Thyroid gland (tissue), 4 donors: ENCODE measurements around the gene ADSS1. TPM values are rescaled to one million over a fixed set of nuclear protein-coding genes. Genes with fewer than 3 reads are reported as not detected.
A peak's percentile ranks its signal among the peaks of the same experiment; 100 is the strongest.

Source experiments
- DNase-seq, 2 donors: peaks; one replicate each; pipeline ENCODE4 v3.0.0-alpha.2; 2019
- H3K27ac ChIP-seq, 3 donors: fragments of 200-600 bp; sonication (generic); 1 replicate in 2 of 3; 2 replicates in 1 of 3; pipeline ENCODE4 v1.5.1; 2016 to 2019; ENCODE audit warnings: mild to moderate bottlenecking in 1 of 3, moderate library complexity in 1 of 3
- H3K27me3 ChIP-seq: fragments of 200-600 bp; sonication (generic); one replicate; pipeline ENCODE4 v1.5.1; 2019
- H3K36me3 ChIP-seq, 2 donors: fragments of 200-600 bp; sonication (generic); one replicate each; pipeline ENCODE4 v1.5.1; 2016 to 2019
- H3K4me1 ChIP-seq, 2 donors: fragments of 200-600 bp; sonication (generic); one replicate each; pipeline ENCODE4 v1.5.1; 2017 to 2019
- H3K4me3 ChIP-seq, 3 donors: fragments of 200-600 bp; sonication (generic); replicated peaks in 1 of 3; 1 replicate in 2 of 3; 2 replicates in 1 of 3; pipeline ENCODE4 v1.5.1; 2016; ENCODE audit warnings: mild to moderate bottlenecking in 1 of 3
- H3K9me3 ChIP-seq: fragments of 200-600 bp; sonication (generic); one replicate; pipeline ENCODE4 v1.5.1; 2017
- CTCF ChIP-seq, 6 experiments: fragments of 200-600 bp in 3 of 6; fragments of 450-650 bp in 3 of 6; sonication (generic) in 3 of 6; IDR thresholded peaks; one replicate each; pipeline ENCODE4 v1.5.1; 2016 to 2019; ENCODE audit warnings: antibody characterized with exemption in 6 of 6, mild to moderate bottlenecking in 2 of 6, inconsistent platforms in 1 of 6, moderate library complexity in 1 of 6
- POLR2A ChIP-seq, 2 donors: fragments of 450-650 bp; IDR thresholded peaks; one replicate each; pipeline ENCODE4 v1.6.1; 2017; ENCODE audit warnings: antibody characterized with exemption in 2 of 2, mild to moderate bottlenecking in 2 of 2, moderate library complexity in 1 of 2
- WGBS, 2 donors: methylation state at CpG; one replicate each; pipeline ENCODE4 v1.1.5; 2017; 5-methylcytosine and 5-hydroxymethylcytosine counted together
- intact Hi-C: fragments of 100-400 bp; cut with DNase I; formaldehyde crosslinking; loops from one replicate; pipeline ENCODE4 v1.15.1; 2023
- total RNA-seq, 4 donors: library from RNA; depleted of rRNA; stranded (reverse); fragments of >200 nt; gene quantifications; one replicate each; pipeline ENCODE4 v1.2.3, GENCODE V29; 2016

The ADSS1 gene
- total RNA-seq, 4 donors from 2014 or later = 13.6 to 26.2 (median 18.9) TPM

GRCh38 chr14:104776961-104777807 lies 53.2 kb downstream of the ADSS1 start:
- no peak for DNase-seq

GRCh38 chr14:104777808-104778249 lies 53.8 kb downstream of the ADSS1 start:
- no peaks in the 10 kb centered on the region for H3K9me3 ChIP-seq
- no peaks in the 10 kb centered on the region for H3K27me3 ChIP-seq
- intact Hi-C loops = loop anchor here (10.0 kb wide), 1 partner anchor 267 kb away; no protein-coding TSS in a partner anchor
- no peak for TF ChIP-seq CTCF (IDR thresholded peaks at IDR 0.05)
- no peak overlapping the region for H3K4me3 ChIP-seq
- peaks cover 41 to 60% of the 10 kb centered on the region in 2 donors for H3K4me1 ChIP-seq
- peak overlapping the region; percentile 2 to 88 (median 61) for H3K27ac ChIP-seq
- H3K36me3 ChIP-seq = peaks cover 7 to 9% of the 10 kb centered on the region in 2 donors
- DNase-seq = peak; percentile 56 to 75
- WGBS, 2 donors = 20 to 56% methylated on average over 8 of the region's 15 CpGs

More at GRCh38 chr14:104776961-104777807, 53.2 kb downstream of the ADSS1 start:
- Histone ChIP-seq H3K4me3 (no peak overlapping the region), H3K27me3 (no peaks in the 10 kb centered on the region), H3K36me3 (peaks cover 13 to 15% of the 10 kb centered on the region in 2 donors), H3K4me1 (peaks cover 41 to 60% of the 10 kb centered on the region in 2 donors), H3K27ac (peak overlapping the region; percentile 2 to 88 (median 61)), H3K9me3 (no peaks in the 10 kb centered on the region)
- TF ChIP-seq CTCF (IDR thresholded peaks at IDR 0.05) (peak in 1 of 6 experiments; percentile 13), POLR2A (IDR thresholded peaks at IDR 0.05) (no peak)
- intact Hi-C loops = loop anchor here (10.0 kb wide), 1 partner anchor 268 kb away; no protein-coding TSS in a partner anchor
- WGBS, 2 donors = 64 to 82% methylated on average over 10 to 14 of the region's 16 CpGs

- no peaks in the 10 kb centered on the region for H3K36me3 ChIP-seq
- DNase-seq = no peak
- WGBS, 2 donors = 89 to 93% methylated on average over 4 to 13 of the region's 15 CpGs
- TF ChIP-seq CTCF (IDR thresholded peaks at IDR 0.05) (no peak), POLR2A (IDR thresholded peaks at IDR 0.05) (no peak)
- H3K27me3 ChIP-seq = no peaks in the 10 kb centered on the region
- intact Hi-C loops = loop anchor here (10.0 kb wide), 1 partner anchor 266 kb away; no protein-coding TSS in a partner anchor
- no peak overlapping the region for H3K4me3 ChIP-seq
- peak overlapping the region in 2 of 3 donors; percentile 61 to 88 for H3K27ac ChIP-seq
- peaks cover 37 to 60% of the 10 kb centered on the region in 2 donors for H3K4me1 ChIP-seq
- no peaks in the 10 kb centered on the region for H3K9me3 ChIP-seq
These were observed 54.8 kb downstream of the ADSS1 start for GRCh38 chr14:104778694-104779331.

- no peak for TF ChIP-seq POLR2A (IDR thresholded peaks at IDR 0.05)
- no peak for TF ChIP-seq CTCF (IDR thresholded peaks at IDR 0.05)
- intact Hi-C loops = loop anchor here (10.0 kb wide), 1 partner anchor 265 kb away; no protein-coding TSS in a partner anchor
- 90 to 95% methylated on average over 13 to 28 of the region's 32 CpGs for WGBS, 2 donors
- no peaks in the 10 kb centered on the region for H3K27me3 ChIP-seq
- H3K36me3 ChIP-seq = no peaks in the 10 kb centered on the region
- no peak overlapping the region for H3K4me3 ChIP-seq
- no peak for DNase-seq
- no peak overlapping the region for H3K27ac ChIP-seq
- H3K4me1 ChIP-seq = peaks cover 36 to 60% of the 10 kb centered on the region in 2 donors
- no peaks in the 10 kb centered on the region for H3K9me3 ChIP-seq
These were observed 55.9 kb downstream of the ADSS1 start for GRCh38 chr14:104779776-104780512.
